ENCODE data around the gene PRPF6.

DNA sequence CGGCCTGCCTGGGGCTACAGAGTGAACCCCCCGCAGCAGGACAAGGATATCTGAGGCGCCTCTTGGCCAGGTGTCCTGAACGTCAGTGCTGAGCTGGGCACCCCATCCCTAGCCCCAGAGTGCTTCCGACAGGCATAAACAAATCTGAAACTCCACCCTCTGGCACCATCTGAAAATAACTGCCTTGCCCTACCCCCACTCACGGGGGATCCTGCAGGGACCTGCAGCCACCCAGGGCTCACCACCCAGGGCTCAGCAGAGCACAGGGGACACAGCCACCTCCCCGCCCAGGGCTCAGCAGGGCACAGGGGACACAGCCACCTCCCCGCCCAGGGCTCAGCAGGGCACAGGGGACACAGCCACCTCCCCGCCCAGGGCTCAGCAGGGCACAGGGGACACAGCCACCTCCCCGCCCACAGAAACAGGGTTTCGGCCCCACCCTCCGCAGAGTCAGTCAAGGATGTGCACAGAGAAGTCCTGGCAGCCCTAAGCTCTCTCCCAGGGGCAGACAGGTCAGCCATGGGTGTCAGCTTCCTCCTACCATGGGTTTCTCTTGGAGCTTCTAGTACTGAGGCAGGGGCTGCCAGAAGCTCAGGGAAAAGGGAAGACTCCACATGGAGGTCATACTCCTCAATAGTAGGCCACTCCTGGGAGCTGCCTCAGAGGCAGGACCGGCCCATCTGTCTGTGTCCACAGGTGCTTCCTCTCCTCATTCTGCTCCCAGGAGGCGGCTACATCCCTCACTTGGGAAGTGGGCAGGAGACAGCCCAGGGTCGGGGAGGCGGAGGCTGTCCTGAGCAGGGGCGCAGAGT is 29.3 kb upstream of the PRPF6 start:
- TF ChIP-seq NPAS2 (CRISPR knock-in tag; IDR thresholded peaks at IDR 0.05; ENCODE audit: borderline replicate concordance) (no peak), NFE2L2 (conservative IDR thresholded peaks at IDR 0.05; ENCODE audit: low read length) (no peak), POLR2A (IDR thresholded peaks at IDR 0.05; ENCODE audit: low read length) (no peak), CTCF (IDR thresholded peaks at IDR 0.05) (no peak), JUN (IDR thresholded peaks at IDR 0.05) (no peak), MYC (IDR thresholded peaks at IDR 0.05; ENCODE audit: borderline replicate concordance, low read length) (no peak)
- TF ChIP-seq, protein P1, sequence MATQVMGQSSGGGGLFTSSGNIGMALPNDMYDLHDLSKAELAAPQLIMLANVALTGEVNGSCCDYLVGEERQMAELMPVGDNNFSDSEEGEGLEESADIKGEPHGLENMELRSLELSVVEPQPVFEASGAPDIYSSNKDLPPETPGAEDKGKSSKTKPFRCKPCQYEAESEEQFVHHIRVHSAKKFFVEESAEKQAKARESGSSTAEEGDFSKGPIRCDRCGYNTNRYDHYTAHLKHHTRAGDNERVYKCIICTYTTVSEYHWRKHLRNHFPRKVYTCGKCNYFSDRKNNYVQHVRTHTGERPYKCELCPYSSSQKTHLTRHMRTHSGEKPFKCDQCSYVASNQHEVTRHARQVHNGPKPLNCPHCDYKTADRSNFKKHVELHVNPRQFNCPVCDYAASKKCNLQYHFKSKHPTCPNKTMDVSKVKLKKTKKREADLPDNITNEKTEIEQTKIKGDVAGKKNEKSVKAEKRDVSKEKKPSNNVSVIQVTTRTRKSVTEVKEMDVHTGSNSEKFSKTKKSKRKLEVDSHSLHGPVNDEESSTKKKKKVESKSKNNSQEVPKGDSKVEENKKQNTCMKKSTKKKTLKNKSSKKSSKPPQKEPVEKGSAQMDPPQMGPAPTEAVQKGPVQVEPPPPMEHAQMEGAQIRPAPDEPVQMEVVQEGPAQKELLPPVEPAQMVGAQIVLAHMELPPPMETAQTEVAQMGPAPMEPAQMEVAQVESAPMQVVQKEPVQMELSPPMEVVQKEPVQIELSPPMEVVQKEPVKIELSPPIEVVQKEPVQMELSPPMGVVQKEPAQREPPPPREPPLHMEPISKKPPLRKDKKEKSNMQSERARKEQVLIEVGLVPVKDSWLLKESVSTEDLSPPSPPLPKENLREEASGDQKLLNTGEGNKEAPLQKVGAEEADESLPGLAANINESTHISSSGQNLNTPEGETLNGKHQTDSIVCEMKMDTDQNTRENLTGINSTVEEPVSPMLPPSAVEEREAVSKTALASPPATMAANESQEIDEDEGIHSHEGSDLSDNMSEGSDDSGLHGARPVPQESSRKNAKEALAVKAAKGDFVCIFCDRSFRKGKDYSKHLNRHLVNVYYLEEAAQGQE (IDR thresholded peaks at IDR 0.05), result no peak
- TF ChIP-seq, protein P2, sequence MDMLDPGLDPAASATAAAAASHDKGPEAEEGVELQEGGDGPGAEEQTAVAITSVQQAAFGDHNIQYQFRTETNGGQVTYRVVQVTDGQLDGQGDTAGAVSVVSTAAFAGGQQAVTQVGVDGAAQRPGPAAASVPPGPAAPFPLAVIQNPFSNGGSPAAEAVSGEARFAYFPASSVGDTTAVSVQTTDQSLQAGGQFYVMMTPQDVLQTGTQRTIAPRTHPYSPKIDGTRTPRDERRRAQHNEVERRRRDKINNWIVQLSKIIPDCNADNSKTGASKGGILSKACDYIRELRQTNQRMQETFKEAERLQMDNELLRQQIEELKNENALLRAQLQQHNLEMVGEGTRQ (IDR thresholded peaks at IDR 0.05), result no peak
- TF ChIP-seq, protein P3, sequence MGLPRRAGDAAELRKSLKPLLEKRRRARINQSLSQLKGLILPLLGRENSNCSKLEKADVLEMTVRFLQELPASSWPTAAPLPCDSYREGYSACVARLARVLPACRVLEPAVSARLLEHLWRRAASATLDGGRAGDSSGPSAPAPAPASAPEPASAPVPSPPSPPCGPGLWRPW (IDR thresholded peaks at IDR 0.05), result no peak
